ENCODE data around the gene ZNF24. TPM values are rescaled to one million over a fixed set of nuclear protein-coding genes. Genes with fewer than 3 reads are reported as not detected.

Gene ZNF24
- total RNA-seq, 1 experiment from 2014 or later: 56.9 TPM

DNA sequence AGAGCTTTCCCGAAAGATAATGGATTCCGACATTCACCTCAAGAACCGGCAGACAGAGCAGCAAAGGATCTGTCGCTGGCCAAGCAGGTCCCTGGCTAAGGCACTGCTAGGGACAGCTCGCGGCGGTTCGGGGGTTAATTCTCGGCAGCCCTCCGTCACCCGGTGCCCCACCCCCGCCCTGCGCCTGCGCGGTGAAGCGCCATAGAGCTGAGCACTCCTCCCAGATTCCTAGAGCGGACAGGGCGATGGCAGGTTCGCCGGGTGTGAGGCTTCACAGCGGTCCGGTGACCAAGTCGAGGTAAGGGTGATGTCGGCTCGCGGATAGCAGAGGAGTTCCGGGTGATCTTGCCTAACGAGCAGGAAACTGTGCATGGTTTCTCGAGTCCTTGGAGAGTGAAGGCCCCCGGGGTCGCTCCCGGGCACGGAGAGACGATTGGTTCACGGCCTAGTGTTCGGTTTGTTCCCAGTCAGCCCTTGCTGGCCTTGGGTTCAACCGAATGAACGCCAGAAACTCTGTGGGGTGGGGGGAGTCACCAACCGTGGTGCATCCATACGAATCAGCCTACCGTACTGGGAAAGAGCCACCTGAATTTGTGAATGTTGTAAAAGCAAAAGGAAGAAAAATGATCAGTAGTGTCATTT lies 54.0 kb downstream of the ZNF24 start, which contains the start of gene ZSCAN30:
ZSCAN30 (minus strand) TSS at position 136 of the 642 bp plus-strand sequence. CDS start 25,877 bp downstream, outside the sequence.
- peak within 1 kb of the TSS; percentile 95 for H3K27ac Mint-ChIP-seq
- H3K27me3 Mint-ChIP-seq (ENCODE audit: low read depth): no peaks in the 10 kb centered on the region
- H3K4me3 Mint-ChIP-seq: peak within 1 kb of the TSS; percentile 99
- H3K9me3 Mint-ChIP-seq: peaks cover 29% of the 10 kb centered on the region
- ChIA-PET POLR2A (interaction anchor here (0.6 to 1.5 kb wide), 6 partner anchors 16 to 881 kb away, joined by 3 to 14 read pairs (median 4); no protein-coding TSS in a partner anchor), CTCF (interaction anchor here (0.8 to 2.0 kb wide), 5 partner anchors 23 to 284 kb away, joined by 3 to 7 read pairs (median 4); partner anchors contain the start of gene ZNF397)
- H3K4me1 Mint-ChIP-seq: peaks cover 12% of the 10 kb centered on the region
- H3K36me3 Mint-ChIP-seq: peaks cover 21% of the 10 kb centered on the region
- ATAC-seq (peak; percentile 99), DNase-seq (ENCODE audit: low spot score) (peak; percentile 96)
- TF ChIP-seq, protein P1, sequence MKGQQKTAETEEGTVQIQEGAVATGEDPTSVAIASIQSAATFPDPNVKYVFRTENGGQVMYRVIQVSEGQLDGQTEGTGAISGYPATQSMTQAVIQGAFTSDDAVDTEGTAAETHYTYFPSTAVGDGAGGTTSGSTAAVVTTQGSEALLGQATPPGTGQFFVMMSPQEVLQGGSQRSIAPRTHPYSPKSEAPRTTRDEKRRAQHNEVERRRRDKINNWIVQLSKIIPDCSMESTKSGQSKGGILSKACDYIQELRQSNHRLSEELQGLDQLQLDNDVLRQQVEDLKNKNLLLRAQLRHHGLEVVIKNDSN (CRISPR knock-in tag; IDR thresholded peaks at IDR 0.05): 0 out of 2 replicates have a peak, but pooled peaks have one; percentile 37
- TF ChIP-seq ZNF281 (CRISPR knock-in tag; IDR thresholded peaks at IDR 0.05) (peak; percentile 72; the same call in 1 of the 2 replicates), GRHL2 (CRISPR knock-in tag; IDR thresholded peaks at IDR 0.05; ENCODE audit: insufficient replicate concordance, severe bottlenecking) (no peak), NFE2L1 (CRISPR knock-in tag; IDR thresholded peaks at IDR 0.05) (0 out of 2 replicates have a peak, but pooled peaks have one; percentile 53), IRF1 (CRISPR knock-in tag; IDR thresholded peaks at IDR 0.05) (peak; percentile 83; the same call in 1 of the 2 replicates), ZNF263 (CRISPR knock-in tag; IDR thresholded peaks at IDR 0.05; ENCODE audit: low read depth) (no peak), ESRRA (CRISPR knock-in tag; IDR thresholded peaks at IDR 0.05; ENCODE audit: borderline replicate concordance) (peak; percentile 77; the same call in 1 of the 2 replicates), ZNF532 (CRISPR knock-in tag; IDR thresholded peaks at IDR 0.05; ENCODE audit: borderline replicate concordance) (0 out of 2 replicates have a peak, but pooled peaks have one; percentile 65), NR3C1 (CRISPR knock-in tag; conservative IDR thresholded peaks at IDR 0.05; ENCODE audit: low read depth) (no peak), ZSCAN18 (CRISPR knock-in tag; IDR thresholded peaks at IDR 0.05) (no peak), ETV6 (CRISPR knock-in tag; IDR thresholded peaks at IDR 0.05) (peak; percentile 89), ZNF232 (CRISPR knock-in tag; IDR thresholded peaks at IDR 0.05) (peak; percentile 59; the same call in 1 of the 2 replicates), RORB (CRISPR knock-in tag; IDR thresholded peaks at IDR 0.05) (no peak), SP1 (CRISPR knock-in tag; conservative IDR thresholded peaks at IDR 0.05) (peak; percentile 66), SMAD3 (CRISPR knock-in tag; IDR thresholded peaks at IDR 0.05; ENCODE audit: borderline replicate concordance) (peak; percentile 87), ZBTB21 (CRISPR knock-in tag; IDR thresholded peaks at IDR 0.05; ENCODE audit: borderline replicate concordance) (0 out of 2 replicates have a peak, but pooled peaks have one; percentile 28), FOXP1 (CRISPR knock-in tag; IDR thresholded peaks at IDR 0.05; ENCODE audit: borderline replicate concordance) (peak; percentile 74; the same call in 1 of the 2 replicates)
- TF ChIP-seq, protein P2, sequence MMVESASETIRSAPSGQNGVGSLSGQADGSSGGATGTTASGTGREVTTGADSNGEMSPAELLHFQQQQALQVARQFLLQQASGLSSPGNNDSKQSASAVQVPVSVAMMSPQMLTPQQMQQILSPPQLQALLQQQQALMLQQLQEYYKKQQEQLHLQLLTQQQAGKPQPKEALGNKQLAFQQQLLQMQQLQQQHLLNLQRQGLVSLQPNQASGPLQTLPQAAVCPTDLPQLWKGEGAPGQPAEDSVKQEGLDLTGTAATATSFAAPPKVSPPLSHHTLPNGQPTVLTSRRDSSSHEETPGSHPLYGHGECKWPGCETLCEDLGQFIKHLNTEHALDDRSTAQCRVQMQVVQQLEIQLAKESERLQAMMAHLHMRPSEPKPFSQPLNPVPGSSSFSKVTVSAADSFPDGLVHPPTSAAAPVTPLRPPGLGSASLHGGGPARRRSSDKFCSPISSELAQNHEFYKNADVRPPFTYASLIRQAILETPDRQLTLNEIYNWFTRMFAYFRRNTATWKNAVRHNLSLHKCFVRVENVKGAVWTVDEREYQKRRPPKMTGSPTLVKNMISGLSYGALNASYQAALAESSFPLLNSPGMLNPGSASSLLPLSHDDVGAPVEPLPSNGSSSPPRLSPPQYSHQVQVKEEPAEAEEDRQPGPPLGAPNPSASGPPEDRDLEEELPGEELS (CRISPR knock-in tag; IDR thresholded peaks at IDR 0.05): peak; percentile 87
- TF ChIP-seq, protein P3, sequence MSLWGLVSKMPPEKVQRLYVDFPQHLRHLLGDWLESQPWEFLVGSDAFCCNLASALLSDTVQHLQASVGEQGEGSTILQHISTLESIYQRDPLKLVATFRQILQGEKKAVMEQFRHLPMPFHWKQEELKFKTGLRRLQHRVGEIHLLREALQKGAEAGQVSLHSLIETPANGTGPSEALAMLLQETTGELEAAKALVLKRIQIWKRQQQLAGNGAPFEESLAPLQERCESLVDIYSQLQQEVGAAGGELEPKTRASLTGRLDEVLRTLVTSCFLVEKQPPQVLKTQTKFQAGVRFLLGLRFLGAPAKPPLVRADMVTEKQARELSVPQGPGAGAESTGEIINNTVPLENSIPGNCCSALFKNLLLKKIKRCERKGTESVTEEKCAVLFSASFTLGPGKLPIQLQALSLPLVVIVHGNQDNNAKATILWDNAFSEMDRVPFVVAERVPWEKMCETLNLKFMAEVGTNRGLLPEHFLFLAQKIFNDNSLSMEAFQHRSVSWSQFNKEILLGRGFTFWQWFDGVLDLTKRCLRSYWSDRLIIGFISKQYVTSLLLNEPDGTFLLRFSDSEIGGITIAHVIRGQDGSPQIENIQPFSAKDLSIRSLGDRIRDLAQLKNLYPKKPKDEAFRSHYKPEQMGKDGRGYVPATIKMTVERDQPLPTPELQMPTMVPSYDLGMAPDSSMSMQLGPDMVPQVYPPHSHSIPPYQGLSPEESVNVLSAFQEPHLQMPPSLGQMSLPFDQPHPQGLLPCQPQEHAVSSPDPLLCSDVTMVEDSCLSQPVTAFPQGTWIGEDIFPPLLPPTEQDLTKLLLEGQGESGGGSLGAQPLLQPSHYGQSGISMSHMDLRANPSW (CRISPR knock-in tag; conservative IDR thresholded peaks at IDR 0.05; ENCODE audit: low read depth): no peak

Measured in WTC11 (cell line).